HG03558 (cell line): Measurements from ENCODE around the gene TMEM128.
A peak's percentile ranks its signal among the peaks of the same experiment; 100 is the strongest.
"Not testable (repeated sequence)": the region's sequence is repeated elsewhere in the genome, so short reads cannot be mapped to it uniquely, and the experiment has no call there.

Experiments
- ATAC-seq: cut with Tn5 transposase; IDR thresholded peaks from one replicate; pipeline ENCODE4 v1.9.1; 2021; ENCODE audit warnings: moderate number of reproducible peaks; ENCODE audit not compliant: unreplicated experiment; ENCODE audit errors: extremely low read depth

The TMEM128 gene

DNA sequence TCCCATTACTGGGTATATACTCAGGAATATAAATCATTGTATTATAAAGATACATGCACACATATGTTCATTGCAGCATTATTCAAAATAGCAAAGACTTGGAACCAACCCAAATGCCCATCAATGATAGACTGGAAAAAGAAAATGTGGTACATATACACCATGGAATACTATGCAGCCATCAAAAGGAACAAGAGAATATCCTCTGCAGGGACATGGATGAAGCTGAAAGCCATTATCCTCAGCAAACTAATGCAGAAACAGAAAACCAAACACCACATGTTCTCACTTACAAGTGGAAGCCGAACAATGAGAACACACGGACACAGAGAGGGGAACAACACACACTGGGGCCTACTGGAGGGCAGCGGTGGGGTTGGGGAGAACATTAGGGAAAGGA, 9.7 kb upstream of the TMEM128 start:
- ATAC-seq: not testable (repeated sequence)

DNA sequence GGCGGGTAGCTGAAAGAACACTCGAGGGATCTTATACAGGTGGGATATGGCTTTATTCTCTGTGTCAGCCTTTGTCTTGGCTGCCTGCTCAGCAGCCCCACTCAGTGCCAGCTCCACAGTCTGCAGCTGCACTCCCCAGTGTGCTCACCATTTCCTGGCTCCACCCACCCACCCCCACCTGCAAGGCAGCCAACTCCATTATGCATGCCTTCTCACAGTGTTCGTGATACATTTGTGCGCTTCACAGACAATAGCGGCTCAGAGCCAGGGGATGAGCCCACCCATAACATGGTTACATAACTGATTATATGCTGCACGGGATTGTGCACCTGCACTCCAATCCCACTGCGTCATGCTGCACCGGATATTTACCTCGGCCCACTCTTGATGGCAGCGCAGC, 8.8 kb upstream of the TMEM128 start:
- no peak for ATAC-seq

DNA sequence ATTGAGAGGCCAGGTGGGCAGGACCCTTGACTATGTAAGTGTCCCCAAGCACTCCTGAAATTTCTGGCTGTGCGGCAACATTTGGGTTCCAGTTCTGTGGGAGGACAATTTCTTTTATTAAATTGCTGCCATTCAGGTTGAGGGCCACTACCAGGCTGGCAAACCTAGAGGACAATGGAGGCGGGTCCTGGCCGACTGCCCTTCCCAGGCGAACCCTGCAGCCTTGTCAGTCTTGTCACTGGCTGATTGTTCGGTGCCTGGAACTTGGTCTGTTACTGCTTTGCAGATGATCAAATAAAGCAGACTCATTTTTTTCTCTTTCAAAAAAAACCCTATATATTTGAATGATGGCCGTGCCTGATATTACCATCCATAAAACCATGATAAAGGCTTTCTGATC, 6.6 kb upstream of the TMEM128 start:
- no peak for ATAC-seq

DNA sequence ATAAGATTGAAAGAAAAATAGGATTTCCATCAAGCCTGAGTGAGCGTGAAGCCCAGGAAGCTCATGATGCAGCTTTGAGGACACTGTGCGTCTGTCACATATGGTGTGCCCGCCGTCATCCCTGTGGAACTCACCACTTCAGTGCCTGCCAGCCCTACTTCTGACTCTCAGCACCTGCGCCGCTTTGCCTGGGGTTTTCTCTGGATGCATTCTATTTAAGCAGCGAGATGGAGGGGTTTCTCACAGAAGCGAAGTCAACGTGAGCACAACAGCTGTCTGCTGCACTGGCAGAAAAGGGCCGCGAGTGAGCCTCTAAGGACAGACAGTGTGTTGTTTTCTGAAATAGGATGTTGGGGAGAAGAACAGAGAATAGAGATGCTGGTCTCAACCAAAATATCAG, 6.2 kb upstream of the TMEM128 start:
- no peak for ATAC-seq

DNA sequence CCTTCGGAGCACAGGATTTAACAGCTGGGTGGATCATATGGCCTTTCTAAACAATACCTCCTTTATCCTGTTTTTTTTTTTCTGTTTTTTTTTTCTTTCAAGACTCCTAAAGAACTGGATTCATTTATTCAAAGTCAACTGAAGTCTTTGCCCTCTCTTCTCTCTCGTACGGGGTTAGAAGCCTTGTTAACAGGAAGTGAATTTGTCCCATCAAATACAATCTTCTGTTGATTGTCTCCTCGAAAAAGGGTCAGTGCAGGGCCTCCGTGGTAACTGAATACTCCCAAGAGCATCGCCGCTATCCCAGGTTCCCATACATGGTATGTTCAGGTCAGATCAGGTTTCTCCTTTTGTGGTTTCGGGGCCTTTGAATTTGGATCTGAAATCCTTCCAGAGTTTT, 1.8 kb upstream of the TMEM128 start:
- no peak for ATAC-seq

DNA sequence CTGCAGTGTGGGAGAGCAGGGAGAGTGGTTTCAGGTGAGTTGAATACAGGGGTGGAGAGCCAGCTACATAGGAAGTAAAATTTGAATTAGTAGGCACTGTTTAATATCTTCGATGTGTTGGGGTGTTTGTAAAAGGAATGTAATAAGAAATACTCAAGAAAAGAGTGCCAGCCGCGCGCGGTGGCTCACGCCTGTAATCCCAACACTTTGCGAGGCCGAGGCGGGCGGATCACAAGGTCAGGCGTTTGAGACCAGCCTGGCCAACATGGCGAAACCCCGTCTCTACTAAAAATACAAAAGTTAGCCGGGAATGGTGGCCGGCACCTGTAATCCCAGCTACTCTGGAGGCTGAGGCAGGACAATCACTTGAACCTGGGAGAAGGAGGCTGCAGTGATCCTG, 1.3 kb upstream of the TMEM128 start:
- not testable (repeated sequence) for ATAC-seq

DNA sequence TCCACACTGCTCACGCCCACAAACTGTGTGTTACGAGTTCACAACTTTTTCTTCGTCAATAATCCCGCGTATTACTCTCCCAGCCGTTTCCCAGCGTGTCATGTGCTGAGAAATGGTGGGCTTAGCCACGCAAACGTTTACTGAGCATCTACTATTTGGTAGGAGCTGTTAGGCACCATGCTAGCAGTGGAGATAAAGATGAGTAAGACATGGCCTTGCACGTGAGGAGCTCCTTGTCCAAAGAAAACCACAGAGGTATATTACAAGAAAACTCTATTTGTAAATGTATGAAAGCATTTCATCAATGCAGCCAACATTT, 821 bp upstream of the TMEM128 start:
- ATAC-seq: no peak

DNA sequence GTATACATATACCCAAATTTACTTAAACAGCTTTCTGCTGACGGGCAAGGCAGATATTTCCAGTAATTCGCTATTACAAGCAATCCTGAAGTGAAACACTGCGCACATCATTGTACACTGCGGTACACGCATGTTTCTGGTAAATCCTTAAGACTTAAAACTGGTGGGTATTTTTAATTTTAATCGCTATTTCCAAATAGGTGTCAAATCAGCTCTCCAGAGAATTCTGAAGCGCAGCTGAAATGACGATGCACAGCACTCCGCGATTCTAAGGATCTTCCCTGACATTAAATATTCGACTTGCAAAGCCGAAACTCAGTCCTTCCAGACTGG, 361 bp downstream of the TMEM128 start:
- ATAC-seq: peak; percentile 16

DNA sequence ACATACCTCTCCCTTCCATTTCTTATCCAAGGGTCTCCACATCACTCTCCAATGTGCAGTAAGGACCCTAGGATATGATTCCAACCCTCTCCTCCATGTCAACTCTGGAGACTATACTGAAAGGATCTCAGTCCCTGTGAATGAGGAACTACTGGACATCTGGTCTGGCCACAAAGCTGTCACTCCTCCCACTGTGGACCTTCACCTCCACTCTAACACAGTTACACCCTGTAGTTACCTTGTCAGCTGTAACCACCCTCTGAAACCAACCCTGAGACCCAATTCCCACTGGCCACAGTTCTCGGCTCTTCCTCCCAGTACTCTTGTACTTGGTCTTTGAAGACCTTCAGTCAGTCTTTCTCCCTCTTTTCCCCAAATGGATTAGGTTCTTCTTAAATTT, 2.9 kb downstream of the TMEM128 start:
- ATAC-seq: no peak

DNA sequence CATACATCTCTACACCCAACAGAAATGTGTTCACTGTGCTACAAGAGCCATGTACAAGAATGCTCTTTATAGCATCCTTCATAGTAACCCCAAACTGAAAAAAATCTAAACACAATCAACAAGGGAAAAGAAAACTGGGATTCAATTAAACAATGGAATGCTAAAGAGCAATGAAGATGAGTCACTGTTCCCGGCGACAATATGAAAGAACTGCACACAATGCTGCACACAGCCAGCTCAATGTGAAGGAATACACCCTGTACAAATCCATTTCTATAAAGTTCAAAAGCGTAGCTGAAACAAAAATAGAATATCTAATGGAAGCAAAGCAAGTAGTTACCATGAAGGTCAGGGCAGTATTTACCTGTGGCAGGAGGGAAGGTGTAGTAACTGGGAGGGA, 8.5 kb downstream of the TMEM128 start:
- ATAC-seq: not testable (repeated sequence)

DNA sequence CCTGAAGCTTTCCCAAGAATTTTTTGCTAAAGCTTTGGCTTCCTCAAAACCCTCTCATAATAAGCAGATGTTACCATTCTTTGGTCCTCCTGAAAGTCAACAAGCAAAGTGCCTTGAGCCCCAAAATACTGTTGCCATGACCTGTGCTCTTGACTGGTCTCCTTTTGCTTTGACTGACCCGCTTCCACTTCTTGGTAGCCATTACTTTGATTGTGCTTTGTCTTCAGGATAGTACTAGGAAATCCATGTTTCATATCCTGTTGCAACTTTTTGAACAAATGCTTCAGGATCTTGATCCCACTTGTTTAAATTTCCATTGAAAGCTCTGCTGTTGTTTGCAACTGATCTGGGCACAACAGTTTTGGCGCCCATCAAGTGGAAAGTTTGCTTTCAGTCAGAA, 14.4 kb downstream of the TMEM128 start:
- ATAC-seq: no peak

DNA sequence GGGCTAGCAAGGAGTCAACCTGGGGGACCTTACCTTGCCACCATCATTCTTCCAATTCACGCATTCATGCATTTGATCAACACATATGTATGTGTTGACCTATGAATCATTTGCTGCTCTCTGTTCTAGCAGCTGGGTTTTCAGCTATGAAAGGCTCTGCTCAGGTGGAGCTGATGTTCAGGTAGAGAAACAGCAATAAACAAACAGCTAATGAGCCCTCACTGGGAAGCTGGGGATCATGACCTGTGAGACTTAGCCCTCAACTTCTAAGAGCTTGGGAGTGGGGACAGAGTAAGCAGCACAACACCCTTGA, 19.7 kb downstream of the TMEM128 start:
- ATAC-seq: no peak

DNA sequence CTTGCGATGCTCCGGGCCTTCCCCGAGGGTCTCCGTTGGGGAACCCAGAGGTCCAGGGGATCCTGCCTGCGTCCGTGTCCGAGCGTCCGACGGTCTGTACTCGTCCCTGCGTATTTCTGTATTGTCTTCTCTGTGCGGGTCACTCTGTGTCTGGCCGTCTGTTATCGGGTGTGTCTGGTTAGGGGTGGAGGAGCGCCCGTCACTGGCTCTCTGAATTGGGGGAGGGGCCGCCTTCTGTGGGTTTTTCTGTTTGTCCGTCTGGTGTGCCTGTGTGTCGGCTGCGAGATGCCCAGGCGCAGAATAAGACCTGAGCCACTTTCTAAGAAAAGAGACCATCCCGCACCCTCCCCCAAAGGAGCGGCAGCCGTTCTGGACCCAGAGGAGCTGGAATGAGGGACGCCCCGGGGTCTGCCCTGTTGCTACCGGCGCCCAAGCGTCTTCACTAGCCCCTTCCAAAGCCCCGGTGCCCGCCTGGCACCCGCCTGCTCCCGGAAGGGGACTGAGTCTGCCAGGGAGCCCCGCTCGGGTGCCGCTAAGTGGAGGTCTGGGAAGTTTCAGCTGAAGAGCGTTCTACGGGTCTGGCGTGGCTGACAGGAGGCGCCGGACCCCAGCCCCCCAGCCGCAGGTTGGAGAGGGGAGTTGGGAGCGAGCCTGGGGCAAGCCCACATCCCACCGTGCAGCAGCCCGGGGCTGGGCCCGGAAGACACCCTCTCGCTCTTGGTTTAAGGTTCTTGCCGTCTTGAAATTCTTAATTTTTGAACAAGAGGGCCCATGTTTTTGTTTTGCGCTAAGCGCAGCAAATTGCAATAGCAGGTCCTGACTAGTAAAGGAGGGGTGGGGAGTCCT, 20.3 kb downstream of the TMEM128 start:
- no peak for ATAC-seq

DNA sequence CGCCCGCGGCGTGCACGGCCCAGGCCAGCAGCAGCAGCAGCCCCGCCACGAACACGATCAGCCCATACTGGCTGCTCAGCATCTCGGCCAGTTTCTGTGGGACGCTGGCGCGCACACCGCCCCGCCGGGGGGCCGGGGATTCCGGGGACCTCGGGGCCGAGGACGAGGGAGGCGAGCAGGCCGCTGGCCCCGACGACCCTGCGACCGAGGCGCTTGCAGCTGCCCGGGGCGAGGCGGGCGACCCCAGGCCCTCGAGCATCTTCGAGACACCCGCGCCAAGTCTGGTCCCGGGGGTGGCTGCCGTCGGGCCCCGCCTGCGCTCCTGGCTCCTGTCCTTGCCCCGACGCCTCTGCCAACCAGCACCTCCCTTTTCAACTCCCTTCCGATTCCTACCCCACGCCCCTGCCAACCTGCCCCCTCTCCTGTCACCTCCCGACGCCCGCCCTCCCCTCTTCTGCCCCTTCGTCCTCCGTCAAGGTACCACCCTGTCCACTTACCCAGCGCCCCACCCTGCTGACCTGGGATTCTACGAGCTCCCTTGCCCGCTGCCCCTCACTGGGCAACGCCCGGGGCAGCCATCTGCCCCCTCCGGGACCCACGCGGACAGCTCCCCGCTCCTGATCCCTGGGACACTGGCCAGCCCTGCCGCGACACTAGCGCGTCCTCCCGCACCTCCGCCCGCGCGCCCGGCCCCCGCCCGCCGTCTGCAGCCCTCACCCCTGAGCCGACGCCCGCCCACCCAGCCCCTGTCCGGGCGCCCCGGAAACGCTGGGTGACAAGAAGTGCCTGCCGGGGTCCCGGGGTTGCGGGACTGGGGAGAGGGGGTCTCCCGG, 21.2 kb downstream of the TMEM128 start, which contains the start of gene OTOP1:
TSS of gene OTOP1 (minus strand) at position 324 of the 833 bp plus-strand sequence. CDS start at position 259, 65 bp downstream.
- no peak for ATAC-seq

DNA sequence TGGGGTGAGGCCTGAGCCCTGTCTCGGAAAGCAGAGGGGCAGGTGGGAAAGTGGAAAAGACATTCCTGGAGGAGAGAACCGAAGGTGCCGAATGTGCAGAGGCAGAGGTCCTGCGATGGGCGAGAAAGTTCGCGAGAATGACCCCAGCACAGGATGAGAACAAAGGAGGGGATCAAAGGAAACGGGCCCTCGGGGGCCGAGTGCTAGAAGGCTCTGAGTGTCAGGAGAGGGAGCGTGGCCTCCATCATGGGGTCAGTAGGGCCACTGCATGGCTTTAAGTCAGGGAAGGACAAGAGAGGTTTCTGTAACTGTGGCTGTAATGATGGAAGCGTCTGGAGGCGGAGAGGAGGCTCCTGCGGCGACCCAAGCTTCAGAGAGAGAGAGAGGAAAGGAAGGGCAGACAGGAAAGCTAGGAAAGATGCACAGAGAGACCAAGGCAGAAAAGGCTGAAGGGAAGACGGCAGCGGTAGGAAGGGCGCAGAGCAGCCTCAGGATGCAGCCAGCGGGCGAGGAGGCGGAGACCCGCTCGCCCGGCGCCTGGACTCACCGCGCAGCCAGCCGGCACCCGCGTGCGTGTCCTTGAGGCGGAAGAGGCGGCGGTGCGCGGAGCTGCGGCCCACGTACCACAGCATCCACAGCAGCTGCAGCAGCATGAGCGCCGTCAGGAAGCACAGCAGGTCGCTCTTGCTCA, 22.0 kb downstream of the TMEM128 start:
- no peak for ATAC-seq

DNA sequence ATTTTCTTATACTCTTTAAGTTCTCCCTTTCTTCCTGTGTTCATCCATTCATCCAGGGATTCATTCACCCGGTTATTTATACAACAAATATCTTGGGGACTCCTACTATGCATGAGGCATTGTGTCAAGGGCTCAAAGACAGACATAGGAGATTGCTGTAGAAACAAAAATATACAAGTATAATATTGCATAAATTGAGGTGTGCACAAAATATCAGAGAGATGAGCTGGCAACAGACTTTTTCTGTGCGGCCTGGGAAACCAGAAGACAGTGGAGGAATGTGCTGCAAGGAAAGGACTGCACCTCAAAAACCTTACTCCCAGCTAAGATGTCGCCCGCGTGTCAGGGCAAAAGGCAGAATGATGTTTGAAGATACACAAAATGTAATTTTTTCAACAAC, 30.9 kb downstream of the TMEM128 start:
- ATAC-seq: no peak

DNA sequence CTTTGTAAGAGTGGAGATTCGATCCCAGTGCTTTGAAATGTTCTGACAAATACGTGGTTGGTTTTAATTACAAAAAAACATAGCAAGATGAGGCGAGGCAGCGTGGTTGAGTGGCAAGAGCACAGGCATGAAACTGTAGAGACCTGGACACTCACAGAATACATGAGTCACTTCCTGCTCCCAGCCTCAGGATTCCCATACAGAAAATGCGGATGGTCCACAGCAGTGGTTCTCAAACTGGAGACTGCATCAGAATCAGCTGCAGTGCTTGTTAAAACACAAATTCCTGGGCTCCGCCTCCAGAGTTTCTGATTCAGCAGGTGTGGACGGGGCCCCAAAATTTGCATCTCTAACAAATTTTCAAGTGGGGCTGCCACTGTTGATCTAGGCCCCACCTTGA, 31.4 kb downstream of the TMEM128 start:
- ATAC-seq: no peak

DNA sequence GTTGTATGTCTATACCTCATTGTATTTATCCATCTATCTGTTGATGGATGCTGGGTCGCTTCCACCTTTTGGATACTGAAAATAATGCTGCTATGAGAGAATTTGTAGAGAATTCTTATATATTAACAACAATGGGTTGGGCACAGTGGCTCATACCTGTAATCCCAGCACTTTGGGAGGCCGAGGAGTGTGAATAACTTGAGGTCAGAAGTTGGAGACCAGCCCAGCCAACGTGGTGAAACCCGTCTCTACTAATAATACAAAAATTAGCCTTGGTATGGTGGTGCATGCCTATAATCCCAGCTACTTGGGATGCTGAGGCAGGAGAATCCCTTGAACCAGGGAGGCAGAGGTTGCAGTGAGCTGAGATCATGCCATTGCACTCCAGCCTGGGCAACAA, 34.3 kb downstream of the TMEM128 start:
- not testable (repeated sequence) for ATAC-seq

DNA sequence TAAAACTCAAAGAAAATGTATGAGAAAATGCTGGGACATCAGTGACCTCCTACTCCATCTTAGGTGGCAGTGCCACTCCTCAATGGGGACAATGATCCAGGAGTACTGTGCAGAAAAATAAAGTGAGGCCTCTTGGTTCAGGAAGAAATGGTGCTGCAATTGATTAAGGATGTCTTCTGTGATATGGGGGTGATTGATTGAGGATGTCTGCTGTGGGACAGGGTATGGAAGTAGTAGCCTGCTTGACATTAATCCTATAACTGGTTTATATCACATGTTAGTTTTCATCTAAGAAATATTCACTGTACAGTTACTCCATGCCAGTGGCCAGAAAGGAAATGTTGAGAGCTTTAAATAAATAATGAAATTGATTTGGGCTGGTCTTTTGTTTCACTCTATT, 41.8 kb downstream of the TMEM128 start:
- ATAC-seq: no peak

DNA sequence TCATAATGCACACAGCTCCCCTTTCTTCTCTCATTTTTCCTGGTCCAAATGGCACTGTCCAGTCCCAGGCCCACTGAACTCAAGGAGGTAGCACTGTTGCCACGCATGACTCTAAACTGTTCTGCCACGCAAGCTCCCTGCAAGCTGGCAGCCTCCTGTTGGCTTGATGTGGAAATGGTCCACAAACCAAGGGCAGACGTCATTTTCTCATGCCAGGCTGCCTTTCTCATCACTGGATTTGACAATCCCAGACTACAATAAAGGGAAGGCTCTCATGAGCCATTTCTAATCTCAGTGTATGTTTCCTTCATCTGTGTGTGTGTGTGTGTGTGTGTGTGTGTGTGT, 43.6 kb downstream of the TMEM128 start:
- no peak for ATAC-seq

DNA sequence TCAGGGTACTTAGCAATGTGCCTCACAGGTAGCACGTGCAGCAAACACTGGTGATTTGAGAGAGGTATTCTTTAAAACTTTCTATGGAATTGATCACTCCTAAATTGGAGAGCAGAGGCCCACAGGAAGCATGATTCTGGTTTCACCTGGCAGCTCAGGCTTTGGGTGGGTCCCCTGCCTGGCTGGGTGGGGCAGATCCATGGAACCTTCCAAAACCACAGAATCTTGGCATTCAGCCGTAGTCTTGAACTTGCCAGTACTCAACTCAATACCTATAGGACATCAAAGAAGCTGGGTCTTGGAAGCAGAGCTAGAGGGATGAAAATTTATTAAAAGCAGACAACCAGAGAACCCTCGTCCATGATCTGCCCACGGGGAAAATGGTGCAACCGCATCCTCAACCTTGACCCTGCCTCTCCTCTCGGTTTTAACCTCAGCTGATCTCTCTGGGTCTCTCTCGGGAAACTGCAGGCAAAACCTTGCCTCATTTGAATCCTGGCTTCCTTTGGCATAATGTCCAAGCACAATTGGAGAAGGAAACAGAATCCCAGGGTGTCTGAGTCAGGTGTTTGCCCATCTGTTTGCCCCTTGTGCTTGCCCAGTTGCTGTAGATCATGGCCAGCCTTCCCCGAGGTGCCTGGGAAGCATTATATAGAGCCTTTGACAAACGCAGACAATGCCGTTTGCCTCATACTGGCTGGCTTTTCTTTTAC, 44.2 kb downstream of the TMEM128 start:
- no peak for ATAC-seq
